ENCODE results near the gene MICALL2.

The MICALL2 gene

GRCh38 chr7:1496531-1497292, 37.4 kb upstream of the MICALL2 start:
- no peak for TF ChIP-seq CTCF (IDR thresholded peaks at IDR 0.05; ENCODE audit: borderline replicate concordance, insufficient read depth, low read depth, low read length)
- H3K4me3 ChIP-seq (ENCODE audit: low read depth, low read length) = no peak overlapping the region

GRCh38 chr7:1495564-1496242, 36.4 kb upstream of the MICALL2 start:
- no peak overlapping the region for H3K4me3 ChIP-seq (ENCODE audit: low read depth, low read length)
- no peak for TF ChIP-seq CTCF (IDR thresholded peaks at IDR 0.05; ENCODE audit: borderline replicate concordance, insufficient read depth, low read depth, low read length)

GRCh38 chr7:1494866-1495563, 35.7 kb upstream of the MICALL2 start:
- no peak for TF ChIP-seq CTCF (IDR thresholded peaks at IDR 0.05; ENCODE audit: borderline replicate concordance, insufficient read depth, low read depth, low read length)
- H3K4me3 ChIP-seq (ENCODE audit: low read depth, low read length) = no peak overlapping the region

- no peak overlapping the region for H3K4me3 ChIP-seq (ENCODE audit: low read depth, low read length)
- no peak for TF ChIP-seq CTCF (IDR thresholded peaks at IDR 0.05; ENCODE audit: borderline replicate concordance, insufficient read depth, low read depth, low read length)
These were observed 35.2 kb upstream of the MICALL2 start for GRCh38 chr7:1494447-1494846.

GRCh38 chr7:1493571-1493970, 34.3 kb upstream of the MICALL2 start:
- H3K4me3 ChIP-seq (ENCODE audit: low read depth, low read length) = no peak overlapping the region
- TF ChIP-seq CTCF (IDR thresholded peaks at IDR 0.05; ENCODE audit: borderline replicate concordance, insufficient read depth, low read depth, low read length) = no peak

- no peak overlapping the region for H3K4me3 ChIP-seq (ENCODE audit: low read depth, low read length)
- TF ChIP-seq CTCF (IDR thresholded peaks at IDR 0.05; ENCODE audit: borderline replicate concordance, insufficient read depth, low read depth, low read length) = no peak
These were observed 33.9 kb upstream of the MICALL2 start for GRCh38 chr7:1493129-1493528.
